Activated T-helper 9 cell treated with anti-CD3 and anti-CD28 coated beads, Interleukin-2, amount 50 U/mL, for 16 hours (primary cell): Measurements from ENCODE around the gene ZNF277.

Experiments used
- DNase-seq: peaks from one replicate; pipeline ENCODE4 v3.0.0-alpha.2; 2020; ENCODE audit warnings: low read depth

The ZNF277 gene

GRCh38 chr7:112356596-112356995, 150.1 kb downstream of the ZNF277 start:
- no peak for DNase-seq

GRCh38 chr7:112357136-112357535, 150.6 kb downstream of the ZNF277 start:
- no peak for DNase-seq

- no peak for DNase-seq
These were observed 152.0 kb downstream of the ZNF277 start for GRCh38 chr7:112358513-112358912.

- DNase-seq = no peak
These were observed 152.6 kb downstream of the ZNF277 start for GRCh38 chr7:112359086-112359485.

GRCh38 chr7:112360681-112361080, 154.2 kb downstream of the ZNF277 start:
- no peak for DNase-seq

- DNase-seq = no peak
These were observed 154.7 kb downstream of the ZNF277 start for GRCh38 chr7:112361154-112361553.

GRCh38 chr7:112362053-112362650, 155.7 kb downstream of the ZNF277 start:
- no peak for DNase-seq

GRCh38 chr7:112362731-112363131, 156.2 kb downstream of the ZNF277 start:
- DNase-seq = no peak

- no peak for DNase-seq
These were observed 157.9 kb downstream of the ZNF277 start for GRCh38 chr7:112364388-112364787.

- no peak for DNase-seq
These were observed 159.1 kb downstream of the ZNF277 start for GRCh38 chr7:112365551-112365950.

GRCh38 chr7:112366886-112367285, 160.4 kb downstream of the ZNF277 start:
- DNase-seq = no peak

- DNase-seq = no peak
These were observed 163.9 kb downstream of the ZNF277 start for GRCh38 chr7:112370436-112370835.

GRCh38 chr7:112371701-112372100, 165.2 kb downstream of the ZNF277 start:
- DNase-seq = no peak

- no peak for DNase-seq
These were observed 165.6 kb downstream of the ZNF277 start for GRCh38 chr7:112372101-112372500.

- no peak for DNase-seq
These were observed 171.1 kb downstream of the ZNF277 start for GRCh38 chr7:112377593-112377992.

- DNase-seq = no peak
These were observed 175.0 kb downstream of the ZNF277 start for GRCh38 chr7:112381311-112382091.

- no peak for DNase-seq
These were observed 177.3 kb downstream of the ZNF277 start for GRCh38 chr7:112383671-112384417.

- no peak for DNase-seq
These were observed 179.0 kb downstream of the ZNF277 start for GRCh38 chr7:112385516-112385915.

- no peak for DNase-seq
These were observed 180.1 kb downstream of the ZNF277 start for GRCh38 chr7:112386619-112387018.

- DNase-seq = no peak
These were observed 183.7 kb downstream of the ZNF277 start for GRCh38 chr7:112390167-112390566.

- peak; percentile 44 for DNase-seq
These were observed 184.8 kb downstream of the ZNF277 start for GRCh38 chr7:112391079-112391821.

GRCh38 chr7:112391841-112392286, 185.4 kb downstream of the ZNF277 start:
- peak; percentile 65 for DNase-seq
